RWPE2 (cell line): ENCODE data around the gene SLC45A3.

Experiments used
- ATAC-seq: fragments of 200-7000 bp; cut with Tn5 transposase; 3 replicates; pipeline ENCODE4 v1.9.1; 2021; ENCODE audit warnings: low read depth
- DNase-seq: peaks from one replicate; pipeline ENCODE4 v3.0.0-alpha.2; 2020; ENCODE audit warnings: low spot score
- H3K27ac ChIP-seq: fragments of 450-650 bp; 2 replicates; pipeline ENCODE4 v1.5.1; 2017; ENCODE audit warnings: mild to moderate bottlenecking; ENCODE audit not compliant: poor library complexity, severe bottlenecking
- H3K27me3 ChIP-seq: fragments of 250-450 bp; sonication (Bioruptor Pico); 2 replicates; pipeline ENCODE4 v1.5.1; 2021; ENCODE audit warnings: mild to moderate bottlenecking, moderate library complexity; ENCODE audit not compliant: insufficient read depth, poor library complexity, severe bottlenecking
- H3K36me3 ChIP-seq: fragments of 250-450 bp; sonication (Bioruptor Pico); 2 replicates; pipeline ENCODE4 v1.5.1; 2020; ENCODE audit warnings: low read depth, mild to moderate bottlenecking, moderate library complexity
- H3K4me1 ChIP-seq: fragments of 250-450 bp; sonication (Bioruptor Pico); 2 replicates; pipeline ENCODE4 v1.5.1; 2021; ENCODE audit warnings: mild to moderate bottlenecking, moderate library complexity; ENCODE audit not compliant: insufficient read depth, poor library complexity, severe bottlenecking
- H3K4me3 ChIP-seq: fragments of 250-450 bp; sonication (Bioruptor Pico); 2 replicates; pipeline ENCODE4 v1.5.1; 2021; ENCODE audit warnings: mild to moderate bottlenecking, moderate library complexity; ENCODE audit not compliant: severe bottlenecking
- H3K9me3 ChIP-seq: fragments of 250-450 bp; sonication (Bioruptor Pico); 2 replicates; pipeline ENCODE4 v1.5.1; 2021; ENCODE audit warnings: mild to moderate bottlenecking, moderate library complexity; ENCODE audit not compliant: severe bottlenecking
- CTCF ChIP-seq: fragments of 450-650 bp; IDR thresholded peaks from one replicate; pipeline ENCODE4 v1.5.1; 2017; ENCODE audit warnings: mild to moderate bottlenecking, moderate library complexity; ENCODE audit not compliant: poor library complexity, severe bottlenecking

The SLC45A3 gene

GRCh38 chr1:205706601-205707502, 26.5 kb upstream of the SLC45A3 start:
- Histone ChIP-seq H3K36me3 (peaks cover 39% of the 10 kb centered on the region), H3K27me3 (no peaks in the 10 kb centered on the region), H3K27ac (no peak overlapping the region), H3K4me3 (no peak overlapping the region), H3K9me3 (no peaks in the 10 kb centered on the region), H3K4me1 (no peaks in the 10 kb centered on the region)
- DNase-seq (no peak), ATAC-seq (no peak)
- no peak for TF ChIP-seq CTCF

GRCh38 chr1:205704903-205705302, 24.6 kb upstream of the SLC45A3 start:
- ATAC-seq (no peak), DNase-seq (no peak)
- Histone ChIP-seq H3K27ac (no peak overlapping the region), H3K36me3 (peaks cover 19% of the 10 kb centered on the region), H3K4me3 (no peak overlapping the region), H3K27me3 (no peaks in the 10 kb centered on the region), H3K9me3 (no peaks in the 10 kb centered on the region), H3K4me1 (no peaks in the 10 kb centered on the region)
- TF ChIP-seq CTCF: no peak

- no peak for ATAC-seq
- no peak overlapping the region for H3K27ac ChIP-seq
Measured at GRCh38 chr1:205703072-205703471, 22.8 kb upstream of the SLC45A3 start.

GRCh38 chr1:205701891-205702290, 21.6 kb upstream of the SLC45A3 start:
- no peaks in the 10 kb centered on the region for H3K4me1 ChIP-seq
- no peak for ATAC-seq
- H3K4me3 ChIP-seq: no peak overlapping the region
- DNase-seq: no peak
- no peak for TF ChIP-seq CTCF
- no peaks in the 10 kb centered on the region for H3K27me3 ChIP-seq
- no peak overlapping the region for H3K27ac ChIP-seq
- 0 out of 2 replicates have a peak, but pooled peaks cover 5% of the 10 kb centered on the region for H3K36me3 ChIP-seq
- no peaks in the 10 kb centered on the region for H3K9me3 ChIP-seq

More at GRCh38 chr1:205703072-205703471, 22.8 kb upstream of the SLC45A3 start:
- TF ChIP-seq CTCF: no peak
- H3K36me3 ChIP-seq: 0 out of 2 replicates have a peak, but pooled peaks cover 9% of the 10 kb centered on the region
- DNase-seq: no peak
- no peaks in the 10 kb centered on the region for H3K9me3 ChIP-seq
- no peaks in the 10 kb centered on the region for H3K4me1 ChIP-seq
- no peaks in the 10 kb centered on the region for H3K27me3 ChIP-seq
- no peak overlapping the region for H3K4me3 ChIP-seq

- Histone ChIP-seq H3K4me3 (no peak overlapping the region), H3K36me3 (0 out of 2 replicates have a peak, but pooled peaks cover under 1% of the 10 kb centered on the region), H3K27ac (no peak overlapping the region), H3K27me3 (no peaks in the 10 kb centered on the region), H3K4me1 (no peaks in the 10 kb centered on the region), H3K9me3 (no peaks in the 10 kb centered on the region)
- DNase-seq (no peak), ATAC-seq (no peak)
- no peak for TF ChIP-seq CTCF
Measured at GRCh38 chr1:205701420-205701819, 21.1 kb upstream of the SLC45A3 start.
